DMS79 (cell line): ENCODE measurements around the gene DPYSL5.
"Not testable (repeated sequence)": the region's sequence is repeated elsewhere in the genome, so short reads cannot be mapped to it uniquely, and the experiment has no call there.

Experiments
- DNase-seq: peaks from one replicate; lab custom pipeline; 2025; lab: John Stamatoyannopoulos, UW

DPYSL5 gene

GRCh38 chr2:26847655-26848335, at the start of gene DPYSL5:
Gene DPYSL5, plus strand, starts transcription at chr2:26848132. Its CDS starts 50,368 bp downstream, at chr2:26898500.
- peak; percentile 85 for DNase-seq

- no peak for DNase-seq
Measured at GRCh38 chr2:26801328-26801727, 46.6 kb upstream of the DPYSL5 start.

- no peak for DNase-seq
Measured at GRCh38 chr2:26801796-26802195, 46.1 kb upstream of the DPYSL5 start.

- no peak for DNase-seq
Measured at GRCh38 chr2:26805241-26805676, 42.7 kb upstream of the DPYSL5 start.

GRCh38 chr2:26807788-26808460, 40.0 kb upstream of the DPYSL5 start:
- DNase-seq: no peak

GRCh38 chr2:26809211-26809610, 38.7 kb upstream of the DPYSL5 start:
- no peak for DNase-seq

GRCh38 chr2:26809876-26810577, 37.9 kb upstream of the DPYSL5 start:
- DNase-seq: no peak

GRCh38 chr2:26811261-26811660, 36.7 kb upstream of the DPYSL5 start:
- no peak for DNase-seq

GRCh38 chr2:26811791-26812694, 35.9 kb upstream of the DPYSL5 start:
- no peak for DNase-seq

- DNase-seq: no peak
Measured at GRCh38 chr2:26812731-26813130, 35.2 kb upstream of the DPYSL5 start.

- DNase-seq: not testable (repeated sequence)
Measured at GRCh38 chr2:26814072-26814765, 33.7 kb upstream of the DPYSL5 start.

- no peak for DNase-seq
Measured at GRCh38 chr2:26816893-26817292, 31.0 kb upstream of the DPYSL5 start.

- no peak for DNase-seq
Measured at GRCh38 chr2:26818255-26818654, 29.7 kb upstream of the DPYSL5 start.

- no peak for DNase-seq
Measured at GRCh38 chr2:26818972-26819371, 29.0 kb upstream of the DPYSL5 start.

GRCh38 chr2:26820932-26821331, 27.0 kb upstream of the DPYSL5 start:
- no peak for DNase-seq

- no peak for DNase-seq
Measured at GRCh38 chr2:26822877-26823276, 25.1 kb upstream of the DPYSL5 start.

- DNase-seq: no peak
Measured at GRCh38 chr2:26838121-26838906, 9.6 kb upstream of the DPYSL5 start.

GRCh38 chr2:26840937-26841610, 6.9 kb upstream of the DPYSL5 start:
- no peak for DNase-seq

- DNase-seq: no peak
Measured at GRCh38 chr2:26843041-26843440, 4.9 kb upstream of the DPYSL5 start.

- peak; percentile 28 for DNase-seq
Measured at GRCh38 chr2:26845021-26845420, 2.9 kb upstream of the DPYSL5 start.
